SK-N-MC (cell line): Measurements from ENCODE around the gene GABRG3.

Experiments
- EZH2 ChIP-seq: fragments of 200-600 bp; sonication (generic); IDR thresholded peaks from one replicate; pipeline ENCODE4 v1.6.1; 2017; ENCODE audit warnings: antibody characterized with exemption
- POLR2AphosphoS5 ChIP-seq: IDR thresholded peaks from 2 replicates; pipeline ENCODE4 v1.6.1; 2012; ENCODE audit warnings: mild to moderate bottlenecking, low read depth, low read length, borderline replicate concordance

DNA sequence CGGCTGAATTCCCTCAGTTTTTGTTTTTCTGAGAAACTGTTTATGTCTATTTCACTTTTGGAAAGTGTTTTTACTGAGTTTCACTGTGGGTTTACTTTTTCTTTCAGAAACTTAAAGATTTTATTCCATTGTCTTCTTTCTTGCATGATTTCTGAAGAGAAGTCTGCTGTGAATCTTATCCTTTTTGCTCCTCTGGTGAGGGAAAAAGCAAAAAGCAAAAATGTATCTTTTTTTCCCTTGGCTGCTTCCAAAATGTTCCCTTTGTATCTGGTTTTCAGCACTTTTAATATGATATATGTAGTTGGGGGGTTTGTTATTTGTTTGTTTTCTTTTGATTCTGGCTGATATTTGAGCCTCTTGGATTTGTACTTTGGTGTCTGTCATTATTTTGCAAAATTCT is 538.0 kb downstream of the GABRG3 start:
- TF ChIP-seq EZH2: no peak
- TF ChIP-seq POLR2AphosphoS5: no peak
